IMR-90 (cell line): ENCODE results near the gene NLRX1. TPM values are rescaled to one million over a fixed set of nuclear protein-coding genes. Genes with fewer than 3 reads are reported as not detected.
"Not testable (repeated sequence)": the region's sequence is repeated elsewhere in the genome, so short reads cannot be mapped to it uniquely, and the experiment has no call there.

Experiments used
- ATAC-seq: fragments of 200-7000 bp; cut with Tn5 transposase; 2 replicates; pipeline ENCODE4 v1.9.1; 2020; ENCODE audit warnings: low read depth, mild to moderate bottlenecking, moderate library complexity
- BruUV-seq: library from RNA; stranded (reverse); fragments of 400-500 nt; replicated peaks from 2 replicates; lab custom pipeline; 2021; lab: Mats Ljungman, UMichigan
- CTCF ChIA-PET: fragments of 300-600 bp; formaldehyde crosslinking; extraction: SDS; loops from one replicate; lab custom pipeline; 2021; ENCODE audit warnings: antibody characterized with exemption; lab: Yijun Ruan, JAX
- POLR2A ChIA-PET: fragments of 300-600 bp; sonication (Branson Sonifier 250); formaldehyde crosslinking; loops from one replicate; lab custom pipeline; 2022; ENCODE audit warnings: antibody characterized with exemption; ENCODE audit not compliant: unreplicated experiment; lab: Charles Lee
- DNase-seq: peaks from one replicate; pipeline ENCODE4 v3.0.0; 2013
- H2AFZ ChIP-seq: replicated peaks from 2 replicates; pipeline ENCODE3; 2013; ENCODE audit warnings: low read length, mild to moderate bottlenecking; ENCODE audit not compliant: poor library complexity
- H2AK5ac ChIP-seq: 2 replicates; pipeline ENCODE4 v1.6.1; 2013; ENCODE audit warnings: low read depth, low read length, inconsistent platforms
- H2AK9ac ChIP-seq: replicated peaks from 2 replicates; pipeline ENCODE3; 2013; ENCODE audit warnings: mild to moderate bottlenecking, low read depth, low read length, moderate library complexity; ENCODE audit not compliant: poor library complexity
- H2BK120ac ChIP-seq: 2 replicates; pipeline ENCODE4 v1.6.1; 2013; ENCODE audit warnings: low read depth, low read length, inconsistent platforms
- H2BK15ac ChIP-seq: 3 replicates; pipeline ENCODE4 v1.6.1; 2013; ENCODE audit warnings: low read depth, low read length, inconsistent platforms
- H2BK20ac ChIP-seq: 2 replicates; pipeline ENCODE4 v1.6.1; 2013; ENCODE audit warnings: low read depth, mild to moderate bottlenecking, inconsistent platforms, low read length, moderate library complexity
- H2BK5ac ChIP-seq: 2 replicates; pipeline ENCODE4 v1.6.1; 2013; ENCODE audit warnings: mild to moderate bottlenecking, low read depth, low read length, inconsistent platforms; ENCODE audit not compliant: poor library complexity, severe bottlenecking
- H3K14ac ChIP-seq: replicated peaks from 2 replicates; pipeline ENCODE4 v1.6.1; 2013; ENCODE audit warnings: low read depth, low read length, inconsistent platforms
- H3K18ac ChIP-seq: 2 replicates; pipeline ENCODE4 v1.6.1; 2013; ENCODE audit warnings: low read depth, low read length, control low read depth
- H3K23ac ChIP-seq: 2 replicates; pipeline ENCODE4 v1.6.1; 2013; ENCODE audit warnings: low read depth, low read length, inconsistent platforms
- H3K27ac ChIP-seq: 2 replicates; pipeline ENCODE4 v1.5.1; 2013; ENCODE audit warnings: mild to moderate bottlenecking, control low read depth, low read length; ENCODE audit not compliant: insufficient read depth
- H3K27me3 ChIP-seq: 2 replicates; pipeline ENCODE4 v1.6.1; 2013; ENCODE audit warnings: low read length; ENCODE audit not compliant: control insufficient read depth, insufficient read depth
- H3K36me3 ChIP-seq: 2 replicates; pipeline ENCODE4 v1.6.1; 2013; ENCODE audit warnings: low read length, mixed read lengths; ENCODE audit not compliant: control insufficient read depth, insufficient read depth
- H3K4ac ChIP-seq: 2 replicates; pipeline ENCODE4 v1.6.1; 2013; ENCODE audit warnings: low read depth, low read length, inconsistent platforms
- H3K4me1 ChIP-seq: 2 replicates; pipeline ENCODE4 v1.6.1; 2013; ENCODE audit warnings: low read length, mixed read lengths; ENCODE audit not compliant: control insufficient read depth, insufficient read depth
- H3K4me2 ChIP-seq: 2 replicates; pipeline ENCODE4 v1.6.1; 2013; ENCODE audit warnings: low read depth, mild to moderate bottlenecking, control low read depth, low read length, moderate library complexity
- H3K4me3 ChIP-seq: 2 replicates; pipeline ENCODE4 v1.5.1; 2013; ENCODE audit warnings: low read depth, mild to moderate bottlenecking, control low read depth, low read length, moderate library complexity; ENCODE audit not compliant: insufficient read depth
- H3K56ac ChIP-seq: 2 replicates; pipeline ENCODE4 v1.6.1; 2013; ENCODE audit warnings: low read length, inconsistent platforms; ENCODE audit not compliant: insufficient read depth; ENCODE audit errors: extremely low read depth
- H3K79me1 ChIP-seq, 2 experiments: 2 replicates each; pipeline ENCODE4 v1.6.1; 2013; ENCODE audit warnings: low read length in 2 of 2, inconsistent platforms in 1 of 2, low read depth in 1 of 2
- H3K9ac ChIP-seq: 2 replicates; pipeline ENCODE4 v1.6.1; 2013; ENCODE audit warnings: low read depth, low read length, control low read depth
- H3K9me1 ChIP-seq: 2 replicates; pipeline ENCODE4 v1.6.1; 2013; ENCODE audit warnings: low read length, inconsistent platforms; ENCODE audit not compliant: insufficient read depth
- H3K9me3 ChIP-seq: 2 replicates; pipeline ENCODE4 v1.6.1; 2013; ENCODE audit warnings: low read length; ENCODE audit not compliant: control insufficient read depth, insufficient read depth
- H4K20me1 ChIP-seq: 2 replicates; pipeline ENCODE4 v1.6.1; 2013; ENCODE audit warnings: low read length, inconsistent platforms; ENCODE audit not compliant: insufficient read depth
- H4K5ac ChIP-seq: 2 replicates; pipeline ENCODE4 v1.6.1; 2013; ENCODE audit warnings: mild to moderate bottlenecking, low read depth, low read length, control low read depth
- H4K8ac ChIP-seq, 2 experiments: 2 replicates each; pipeline ENCODE4 v1.6.1; 2013; ENCODE audit warnings: low read depth in 2 of 2, low read length in 2 of 2, control low read depth in 1 of 2, inconsistent platforms in 1 of 2
- H4K91ac ChIP-seq: 2 replicates; pipeline ENCODE4 v1.6.1; 2013; ENCODE audit warnings: low read depth, low read length, inconsistent platforms; ENCODE audit not compliant: insufficient read depth
- CHD1 ChIP-seq: IDR thresholded peaks from 2 replicates; pipeline ENCODE4 v1.6.1; 2012; ENCODE audit warnings: low read depth, low read length, improper control_type of control experiment
- FOS ChIP-seq: fragments of 150-350 bp; IDR thresholded peaks from 2 replicates; pipeline ENCODE4 v1.6.1; 2016; ENCODE audit warnings: low read depth, low read length
- RCOR1 ChIP-seq: IDR thresholded peaks from 2 replicates; pipeline ENCODE4 v1.6.1; 2012; ENCODE audit warnings: mild to moderate bottlenecking, low read length, improper control_type of control experiment; ENCODE audit not compliant: insufficient replicate concordance
- SMC3 ChIP-seq: fragments of 150-350 bp; IDR thresholded peaks from 2 replicates; pipeline ENCODE4 v1.6.1; 2016; ENCODE audit warnings: low read depth, mild to moderate bottlenecking, antibody characterized with exemption, low read length, moderate library complexity
- WGBS, 2 experiments: methylation state at CpG; one replicate each; pipeline versions ENCODE4 v1.1.5 to v1.1.7; 2013; ENCODE audit warnings: missing lambda C conversion rate in 2 of 2; ENCODE audit not compliant: insufficient read length in 1 of 2; ENCODE audit errors: extremely low coverage in 2 of 2; 5-methylcytosine and 5-hydroxymethylcytosine counted together
- dilution Hi-C: fragments of 300-500 bp; cut with HindIII; formaldehyde crosslinking; loops from one replicate; pipeline ENCODE4 v1.14.3; 2018; ENCODE audit warnings: low sequenced_read_pairs; ENCODE audit not compliant: unreplicated experiment
- in situ Hi-C: fragments of 300-500 bp; cut with MboI; formaldehyde crosslinking; loops from 3 replicates; pipeline ENCODE4 v1.14.3; 2019; ENCODE audit warnings: low sequenced_read_pairs, inconsistent platforms, mixed read lengths
- intact Hi-C: fragments of 100-400 bp; cut with micrococcal nuclease; formaldehyde crosslinking; loops from 2 replicates; pipeline ENCODE4 v1.10.0; 2022
- polyA plus RNA-seq, 3 experiments: library from polyadenylated mRNA; depleted of rRNA; stranded (reverse); fragments of >200 nt; gene quantifications; 2 replicates each; pipeline ENCODE4 v1.2.3, GENCODE V29; 2012; ENCODE audit warnings: low replicate concordance in 1 of 3
- total RNA-seq: library from RNA; depleted of rRNA; stranded (reverse); fragments of >200 nt; gene quantifications from 2 replicates; pipeline ENCODE4 v1.2.3, GENCODE V29; 2012

The NLRX1 gene
- total and polyA plus RNA-seq, 2 of the 4 experiments (the other 2 are of a cell fraction), result 3.0 to 4.9 TPM

GRCh38 chr11:119166368-119167076 lies 2.0 kb upstream of the NLRX1 start:
- Histone ChIP-seq H3K27me3 (peaks cover 8% of the 10 kb centered on the region), H3K9me1 (peaks cover 5% of the 10 kb centered on the region; the same call in 1 of the 2 replicates), H3K4me1 (peaks cover 6% of the 10 kb centered on the region), H2BK5ac (no peak overlapping the region), H3K36me3 (no peaks in the 10 kb centered on the region), H3K27ac (no peak overlapping the region), H4K91ac (no peak overlapping the region), H3K9ac (no peak overlapping the region), H2AK5ac (no peak overlapping the region), H3K4me3 (no peak overlapping the region), H3K4me2 (no peak overlapping the region; the same call in 1 of the 2 replicates), H2AK9ac (no peak overlapping the region), H3K56ac (no peak overlapping the region), H3K9me3 (no peaks in the 10 kb centered on the region), H2BK20ac (no peak overlapping the region), H3K79me1 (peaks cover 3 to 12% of the 10 kb centered on the region in 2 experiments; a peak in 3 of 4 replicates), H4K8ac (no peak overlapping the region), H3K4ac (no peak overlapping the region), H2BK15ac (no peak overlapping the region), H2BK120ac (no peak overlapping the region), H3K18ac (no peak overlapping the region), H3K14ac (no peak overlapping the region), H2AFZ (no peak overlapping the region), H4K5ac (no peak overlapping the region), H3K23ac (no peak overlapping the region), H4K20me1 (no peaks in the 10 kb centered on the region)
- dilution Hi-C loops, result no loop called here
- DNase-seq, result peak; percentile 51
- TF ChIP-seq RCOR1 (no peak), SMC3 (no peak), FOS (0 out of 2 replicates have a peak, but pooled peaks have one; percentile 5), CHD1 (no peak)
- peak; percentile 25; the same call in 1 of the 2 replicates for ATAC-seq
- BruUV-seq, result no TSS peak
- 60% methylated on average over 1 of the region's 8 CpGs; no CpG with 5 or more reads in 1 of the 2 experiments for WGBS, 2 experiments
- in situ Hi-C loops, result no loop called here
- ChIA-PET POLR2A (no interaction called here), CTCF (interaction anchor here (0.6 kb wide), 1 partner anchor 21 kb away, joined by 6 read pairs; no protein-coding TSS in a partner anchor)
- intact Hi-C loops, result no loop called here

DNA sequence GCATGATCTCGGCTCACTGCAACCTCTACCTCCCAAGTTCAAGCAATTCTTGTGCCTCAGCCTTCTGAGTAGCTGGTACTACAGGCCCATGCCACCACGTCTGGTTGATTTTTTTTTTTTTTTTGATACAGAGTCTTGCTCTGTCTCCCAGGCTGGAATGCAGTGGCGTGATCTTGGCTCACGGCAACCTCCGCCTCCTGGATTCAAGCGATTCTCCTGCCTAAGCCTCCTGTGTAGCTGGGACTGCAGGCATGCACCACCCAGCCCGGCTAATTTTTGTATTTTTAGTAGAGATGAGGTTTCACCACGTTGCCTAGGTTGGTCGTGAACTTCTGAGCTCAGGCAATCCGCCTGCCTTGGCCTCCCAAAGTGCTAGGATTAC lies 1.5 kb upstream of the NLRX1 start:
- H2BK5ac ChIP-seq, H3K36me3 ChIP-seq, H2BK120ac ChIP-seq, H3K9ac ChIP-seq, H4K5ac ChIP-seq, H3K4me1 ChIP-seq, H2BK20ac ChIP-seq, H2BK15ac ChIP-seq, H3K27ac ChIP-seq, H3K27me3 ChIP-seq, H3K23ac ChIP-seq, H3K4me3 ChIP-seq, H4K8ac ChIP-seq, H3K9me1 ChIP-seq, H4K20me1 ChIP-seq, intact Hi-C loops, H3K14ac ChIP-seq, dilution Hi-C loops, ATAC-seq, H3K4me2 ChIP-seq, POLR2A ChIA-PET, H2AK5ac ChIP-seq, H3K56ac ChIP-seq, BruUV-seq, H3K9me3 ChIP-seq, DNase-seq, H2AFZ ChIP-seq, in situ Hi-C loops, H3K4ac ChIP-seq, H3K18ac ChIP-seq, H4K91ac ChIP-seq, H2AK9ac ChIP-seq: not testable (repeated sequence)
- WGBS, 2 experiments, result 80% methylated on average over 5 of the region's 10 CpGs; no CpG with 5 or more reads in 1 of the 2 experiments
- CTCF ChIA-PET, result interaction anchor here (0.6 kb wide), 1 partner anchor 22 kb away, joined by 6 read pairs; no protein-coding TSS in a partner anchor
- H3K79me1 ChIP-seq, result peaks cover 3 to 12% of the 10 kb centered on the region in 2 experiments; a peak in 3 of 4 replicates
